Neural progenitor cell (in vitro differentiated cells): ENCODE data around the gene TMEM126A.
"Not testable (repeated sequence)": the region's sequence is repeated elsewhere in the genome, so short reads cannot be mapped to it uniquely, and the experiment has no call there.

Experiments
- CTCF ChIP-seq: fragments of 200-600 bp; sonication (generic); IDR thresholded peaks from 2 replicates; pipeline ENCODE4 v1.5.1; 2017; ENCODE audit warnings: antibody characterized with exemption, mild to moderate bottlenecking
- EZH2 ChIP-seq: fragments of 200-600 bp; sonication (generic); IDR thresholded peaks from 2 replicates; pipeline ENCODE4 v1.6.1; 2017; ENCODE audit warnings: antibody characterized with exemption, mild to moderate bottlenecking, moderate library complexity

DNA sequence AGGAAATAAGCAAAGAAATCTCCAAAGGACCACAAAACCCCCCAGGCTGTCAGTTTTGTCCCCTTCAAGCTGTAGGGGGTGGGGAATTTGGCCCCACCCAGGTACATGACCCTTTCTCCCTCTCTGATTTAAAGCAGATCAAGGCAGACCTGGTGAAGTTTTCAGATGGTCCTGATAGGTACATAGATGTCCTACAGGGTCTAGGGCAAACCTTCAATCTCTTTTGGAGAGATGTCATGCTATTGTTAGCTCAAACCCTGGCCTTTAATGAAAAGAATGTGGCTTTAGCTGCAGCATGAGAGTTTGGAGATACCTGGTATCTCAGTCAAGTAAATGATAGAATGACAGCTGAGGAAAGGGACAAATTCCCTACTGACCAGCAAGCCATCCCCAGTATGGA, 39.1 kb upstream of the TMEM126A start:
- not testable (repeated sequence) for TF ChIP-seq CTCF, EZH2
